DMS153 (cell line): ENCODE measurements around the gene ANKS4B.
A peak's percentile ranks its signal among the peaks of the same experiment; 100 is the strongest.
"Not testable (repeated sequence)": the region's sequence is repeated elsewhere in the genome, so short reads cannot be mapped to it uniquely, and the experiment has no call there.

Experiments
- DNase-seq: peaks from one replicate; lab custom pipeline; 2025; lab: John Stamatoyannopoulos, UW

The ANKS4B gene

GRCh38 chr16:21263640-21264570 is 30.4 kb downstream of the ANKS4B start:
- peak; percentile 64 for DNase-seq

GRCh38 chr16:21264571-21265036 is 31.1 kb downstream of the ANKS4B start:
- no peak for DNase-seq

- no peak for DNase-seq
Measured at GRCh38 chr16:21265104-21265837, 31.8 kb downstream of the ANKS4B start.

GRCh38 chr16:21267298-21267697 is 33.8 kb downstream of the ANKS4B start:
- no peak for DNase-seq

GRCh38 chr16:21268236-21268635 is 34.7 kb downstream of the ANKS4B start:
- no peak for DNase-seq

GRCh38 chr16:21272253-21272652 is 38.8 kb downstream of the ANKS4B start:
- DNase-seq = no peak

GRCh38 chr16:21272763-21273162 is 39.3 kb downstream of the ANKS4B start:
- not testable (repeated sequence) for DNase-seq

- no peak for DNase-seq
Measured at GRCh38 chr16:21274172-21274726, 40.8 kb downstream of the ANKS4B start.

- no peak for DNase-seq
Measured at GRCh38 chr16:21275529-21275928, 42.0 kb downstream of the ANKS4B start.

- no peak for DNase-seq
Measured at GRCh38 chr16:21276090-21276489, 42.6 kb downstream of the ANKS4B start.

GRCh38 chr16:21277045-21277926 is 43.8 kb downstream of the ANKS4B start:
- peak; percentile 41 for DNase-seq

- DNase-seq = peak; percentile 66
Measured at GRCh38 chr16:21277927-21278706, 44.6 kb downstream of the ANKS4B start, which contains the start of gene CRYM. Gene CRYM, minus strand, starts transcription at chr16:21278290. Its CDS starts 39 bp downstream, at chr16:21278251.

- no peak for DNase-seq
Measured at GRCh38 chr16:21279501-21279900, 46.0 kb downstream of the ANKS4B start.

GRCh38 chr16:21281698-21282389 is 48.3 kb downstream of the ANKS4B start:
- DNase-seq = no peak

GRCh38 chr16:21283521-21284289 is 50.2 kb downstream of the ANKS4B start:
- DNase-seq = no peak

- no peak for DNase-seq
Measured at GRCh38 chr16:21284414-21284813, 50.9 kb downstream of the ANKS4B start.

GRCh38 chr16:21285314-21285713 is 51.8 kb downstream of the ANKS4B start:
- DNase-seq = no peak

GRCh38 chr16:21289789-21290188 is 56.3 kb downstream of the ANKS4B start:
- not testable (repeated sequence) for DNase-seq
